Right renal cortex interstitium (tissue), 3 donors: ENCODE data around the gene NFATC2IP. TPM values are rescaled to one million over a fixed set of nuclear protein-coding genes. Genes with fewer than 3 reads are reported as not detected.

Source experiments
- DNase-seq, 3 donors: peaks; one replicate each; pipeline ENCODE4 v3.0.0-alpha.2; 2013; ENCODE audit warnings: low read depth in 3 of 3, low spot score in 2 of 3
- polyA plus RNA-seq, 3 donors: library from polyadenylated mRNA; unstranded; fragments of 120-200 nt; gene quantifications; one replicate each; pipeline ENCODE4 v1.2.1, GENCODE V29; 2013; ENCODE audit not compliant: insufficient read length in 3 of 3

Gene NFATC2IP
- 10 to 100 TPM; 29.3 to 34.2 (median 29.9) TPM for polyA plus RNA-seq

GRCh38 chr16:28950648-28951409, at the start of gene NFATC2IP:
NFATC2IP (plus strand) TSS chr16:28950937; CDS start chr16:28951012, 75 bp downstream.
- DNase-seq: peak; percentile 98 to 99 (median 99)

GRCh38 chr16:28901862-28902261, 48.9 kb upstream of the NFATC2IP start:
- no peak for DNase-seq

DNA sequence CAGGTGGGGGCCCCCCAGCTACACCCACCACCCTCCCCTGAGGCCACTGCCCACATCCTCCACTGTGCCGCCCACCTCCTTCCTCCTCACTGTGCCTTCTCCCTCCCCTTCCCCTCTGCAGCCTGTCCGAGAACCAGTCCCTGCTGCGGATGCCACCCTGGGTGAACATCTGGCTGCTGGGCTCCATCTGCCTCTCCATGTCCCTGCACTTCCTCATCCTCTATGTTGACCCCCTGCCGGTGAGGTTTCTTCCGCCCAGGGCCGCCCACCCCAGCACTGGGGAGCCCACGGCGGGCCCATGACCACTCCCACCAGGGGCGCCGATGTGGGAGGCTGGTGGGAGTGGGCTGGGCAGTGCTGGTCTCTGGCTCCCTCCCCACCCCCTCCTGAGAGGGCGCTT, 47.8 kb upstream of the NFATC2IP start:
- no peak for DNase-seq

DNA sequence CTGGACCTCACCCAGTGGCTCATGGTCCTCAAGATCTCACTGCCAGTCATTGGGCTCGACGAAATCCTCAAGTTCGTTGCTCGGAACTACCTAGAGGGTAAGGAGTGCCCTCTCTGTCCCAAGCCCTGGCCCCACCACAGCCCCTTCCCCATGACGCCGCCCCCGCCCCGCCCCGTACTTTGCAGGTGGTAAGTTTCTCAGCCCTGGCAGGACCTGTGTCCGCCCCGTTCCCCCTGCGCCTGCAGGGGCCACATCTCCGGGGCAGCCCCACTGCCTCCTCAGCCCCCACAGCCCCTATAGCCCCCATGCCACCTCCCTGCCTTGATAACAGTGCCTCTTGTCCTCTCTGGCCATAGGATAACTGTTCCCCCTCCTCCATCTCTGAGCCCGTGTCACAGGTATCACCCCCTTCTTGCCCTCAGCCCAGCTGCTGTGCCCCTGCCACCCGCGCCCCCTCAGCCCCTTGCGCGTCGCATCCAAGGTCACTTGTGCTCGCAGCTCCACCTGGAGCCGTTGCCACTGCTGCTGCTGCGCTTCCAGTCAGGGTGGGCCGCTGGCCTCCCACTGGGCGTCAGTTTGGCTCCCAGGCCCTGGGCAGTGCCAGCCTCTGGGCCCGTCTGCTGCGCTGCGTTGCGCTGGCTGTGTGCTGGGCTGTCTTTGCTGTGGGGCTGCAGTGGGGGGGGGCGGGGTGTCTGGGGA, 47.2 kb upstream of the NFATC2IP start:
- no peak for DNase-seq

DNA sequence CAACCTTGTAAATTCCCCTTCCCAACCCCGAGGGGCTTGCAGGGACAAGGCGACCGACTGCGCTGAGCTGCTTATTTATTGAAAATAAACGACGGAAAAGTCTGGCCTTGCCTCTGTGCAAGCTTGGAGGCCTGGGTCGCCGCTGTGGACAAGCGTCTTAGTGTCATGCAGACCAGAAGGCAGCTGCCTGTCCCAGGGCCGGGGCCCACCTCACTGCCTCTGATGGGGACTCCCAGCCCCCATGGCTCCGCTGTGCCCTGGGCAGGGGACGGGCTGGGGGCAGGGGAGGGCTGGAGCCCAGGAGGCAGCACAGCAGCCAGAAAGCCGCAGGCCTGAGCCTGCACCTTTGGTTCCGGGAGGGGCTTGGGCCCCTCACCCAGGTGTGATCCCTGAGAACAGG, 46.4 kb upstream of the NFATC2IP start:
- no peak for DNase-seq

GRCh38 chr16:28904828-28905227, 45.9 kb upstream of the NFATC2IP start:
- no peak for DNase-seq

DNA sequence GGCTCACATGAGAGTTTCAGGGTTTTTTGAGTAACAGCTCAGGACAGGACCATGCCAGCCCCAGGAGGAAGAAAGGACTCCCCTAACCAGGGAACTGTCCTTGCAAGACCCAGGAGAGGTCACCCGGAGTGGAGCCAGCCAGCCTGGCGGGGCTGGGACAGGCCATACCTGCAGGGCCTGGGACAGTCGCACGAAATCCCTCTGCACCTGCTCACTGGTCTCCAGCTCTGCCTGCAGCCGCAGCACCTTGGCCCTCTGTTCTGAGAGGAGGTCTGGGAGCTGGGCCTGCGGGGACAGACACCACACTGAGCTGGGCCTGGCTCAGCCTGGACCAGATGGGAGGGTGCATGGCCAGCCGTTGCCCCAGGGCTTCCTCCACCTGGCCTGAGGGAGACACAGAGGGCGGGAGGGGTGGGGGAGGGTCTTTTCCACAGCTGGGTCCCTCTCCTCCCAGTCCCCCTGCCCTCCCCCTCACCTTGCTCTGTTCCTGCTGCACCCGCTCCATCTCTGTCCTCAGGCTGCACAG, 45.4 kb upstream of the NFATC2IP start:
- DNase-seq: no peak

DNA sequence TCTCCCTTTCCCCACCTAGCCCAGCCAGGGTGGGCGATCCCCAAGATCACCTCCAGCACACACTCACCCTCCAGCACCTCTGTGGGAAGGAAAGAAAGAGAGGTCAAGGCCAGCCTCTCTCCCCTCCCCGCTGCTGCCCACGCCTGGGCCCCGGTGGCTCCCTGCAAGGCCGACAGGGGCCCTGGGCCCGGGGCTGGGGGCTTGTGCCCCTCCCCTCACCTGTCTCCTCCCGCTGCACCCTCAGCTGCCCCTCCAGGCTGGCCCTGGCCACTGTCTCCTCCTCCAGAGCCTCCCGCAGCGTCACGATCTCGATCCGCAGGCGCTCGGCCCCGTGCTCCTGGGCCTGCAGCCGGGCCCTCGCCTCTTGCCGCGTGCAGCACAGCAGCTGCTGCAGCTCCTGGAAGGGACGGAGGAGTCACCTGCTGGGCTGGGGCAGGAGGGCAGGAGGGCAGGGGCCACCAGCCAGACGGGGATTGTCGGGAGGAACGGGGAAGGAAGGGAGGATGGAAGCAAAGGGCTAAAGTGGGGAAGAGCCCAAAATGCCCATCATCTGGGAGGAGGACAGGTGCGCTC, 44.9 kb upstream of the NFATC2IP start:
- DNase-seq: no peak

- DNase-seq: no peak
These were observed 40.4 kb upstream of the NFATC2IP start for GRCh38 chr16:28910086-28911031.

- no peak for DNase-seq
These were observed 38.2 kb upstream of the NFATC2IP start for GRCh38 chr16:28912558-28912957.

DNA sequence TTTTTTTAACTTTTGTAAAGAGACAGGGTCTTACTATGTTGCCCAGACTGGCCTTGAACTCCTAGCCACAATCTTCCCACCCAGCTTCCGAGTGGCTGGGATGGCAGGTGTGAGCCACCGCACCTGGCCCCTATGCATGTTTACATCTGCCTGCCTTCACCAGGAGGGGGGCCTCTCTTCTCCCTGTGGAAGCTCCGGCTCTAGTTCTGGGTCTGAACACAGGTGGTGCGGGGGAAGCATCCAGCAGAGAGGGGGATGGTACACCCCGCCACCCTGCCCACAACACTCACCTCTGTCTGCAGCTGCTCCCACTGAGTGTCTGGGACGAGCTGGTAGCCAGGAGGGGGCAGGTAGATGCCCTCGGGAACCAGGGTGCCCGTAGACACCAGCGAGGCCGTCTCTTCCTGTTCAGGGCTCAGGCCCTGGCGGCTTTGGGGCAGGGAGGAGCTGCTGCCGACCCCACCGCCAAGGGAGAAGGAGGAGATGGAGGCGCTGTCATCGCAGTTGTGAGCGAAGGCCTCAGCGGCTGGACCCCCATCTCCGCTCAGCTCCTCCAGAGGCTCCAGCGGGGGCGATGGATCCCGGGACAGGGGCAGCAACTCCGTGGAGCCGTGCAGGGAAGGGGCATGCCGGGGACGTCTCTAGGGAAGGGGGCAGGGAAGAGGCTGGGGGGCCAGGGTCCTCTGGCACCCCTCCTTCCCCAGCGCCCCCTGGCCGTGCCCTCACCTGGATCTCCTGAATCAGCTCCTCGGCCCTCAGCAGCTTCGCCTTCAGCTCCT, 36.6 kb upstream of the NFATC2IP start:
- DNase-seq: no peak

- DNase-seq: no peak
These were observed 35.6 kb upstream of the NFATC2IP start for GRCh38 chr16:28915181-28915580.

GRCh38 chr16:28917095-28917494, 33.6 kb upstream of the NFATC2IP start:
- DNase-seq: no peak

GRCh38 chr16:28918698-28919097, 32.0 kb upstream of the NFATC2IP start:
- DNase-seq: no peak

DNA sequence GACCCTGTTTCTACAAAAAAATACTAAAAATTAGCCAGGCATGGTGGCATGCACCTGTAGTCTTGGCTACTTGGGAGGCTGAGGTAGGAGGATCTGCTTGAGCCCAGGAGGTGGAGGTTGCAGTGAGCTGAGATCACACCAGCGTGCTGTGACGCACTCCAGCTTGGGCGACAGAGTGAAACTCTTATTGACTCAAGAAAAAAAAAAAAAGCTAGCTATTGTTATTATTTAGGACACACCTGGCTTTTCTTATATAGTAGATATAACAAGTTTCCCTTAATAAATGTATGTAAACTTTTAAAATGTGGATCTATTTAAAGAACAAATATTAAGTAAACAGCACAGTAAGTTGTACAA, 27.5 kb upstream of the NFATC2IP start:
- no peak for DNase-seq

DNA sequence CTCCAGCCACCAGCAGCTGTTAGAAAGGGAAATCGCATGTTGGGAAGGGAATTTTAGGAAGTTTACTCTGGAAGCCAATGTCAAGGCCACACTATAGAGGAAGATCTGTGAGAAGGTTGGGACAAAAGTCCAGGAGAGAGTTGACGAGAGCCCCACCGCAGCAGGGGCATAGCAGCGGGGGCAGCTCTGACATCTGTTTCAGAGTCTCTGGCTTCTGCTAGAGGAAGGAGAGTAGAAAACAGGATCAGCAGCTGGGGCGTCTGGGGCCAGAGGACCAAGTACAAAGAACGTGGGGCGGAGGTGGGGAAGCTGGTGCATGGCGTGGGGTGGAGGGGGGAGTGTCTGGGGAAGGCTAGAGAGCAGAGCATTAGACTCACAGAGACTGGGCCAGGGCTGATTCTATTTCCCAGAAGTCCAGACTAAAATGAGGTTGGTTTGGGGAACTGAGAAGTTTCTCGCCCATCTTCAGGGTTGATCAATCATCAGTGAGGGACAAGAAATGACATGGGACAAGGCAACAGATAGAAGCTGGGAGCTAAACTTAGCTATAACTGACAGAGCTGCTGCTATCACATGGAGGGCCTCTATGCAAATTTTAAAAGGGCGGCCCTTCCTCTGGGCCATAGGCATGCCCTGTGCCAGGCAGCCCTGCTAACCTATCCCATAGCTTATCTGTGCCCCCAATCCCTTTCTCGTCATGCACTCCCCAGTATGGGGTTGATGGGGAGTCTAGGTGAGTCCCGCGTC, 26.9 kb upstream of the NFATC2IP start:
- no peak for DNase-seq

- DNase-seq: no peak
These were observed 26.4 kb upstream of the NFATC2IP start for GRCh38 chr16:28924399-28924761.

DNA sequence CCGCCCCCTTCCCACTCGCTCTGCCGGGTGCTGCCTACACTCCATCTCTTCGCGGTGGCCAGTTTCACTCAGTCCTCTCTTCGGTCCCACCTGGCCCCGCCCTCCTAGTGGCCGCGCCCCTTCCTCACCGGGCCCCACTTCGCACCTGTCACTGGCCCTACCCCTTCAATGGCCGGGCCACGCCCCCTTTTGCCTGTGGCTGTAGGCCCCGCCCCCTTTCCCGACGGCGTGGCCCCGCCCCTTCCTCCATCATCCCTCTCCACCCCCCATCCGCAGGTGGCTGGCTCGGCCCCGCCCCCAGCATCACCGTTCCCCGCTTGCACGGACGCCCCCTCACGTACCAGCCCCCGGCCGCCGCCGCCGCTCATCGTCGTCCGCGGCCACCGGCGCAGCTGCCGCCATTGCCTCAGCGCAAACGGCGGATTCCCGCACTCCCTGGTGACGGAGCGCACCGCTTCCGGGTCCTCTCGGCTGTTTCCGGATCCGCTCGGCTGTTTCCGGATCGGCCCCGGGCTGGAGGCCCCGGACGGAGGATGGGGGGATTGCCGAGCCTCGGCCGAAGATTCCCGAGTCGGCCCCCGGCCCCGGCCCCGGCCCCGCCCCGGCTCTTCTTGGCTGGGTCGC, 25.9 kb upstream of the NFATC2IP start, which contains the start of gene RABEP2:
Gene RABEP2, minus strand, starts transcription at position 477 of the 624 bp plus-strand sequence. Its CDS starts 75 bp downstream, at position 402.
- peak; percentile 70 to 83 (median 80) for DNase-seq
